ENCODE results near the gene PKP1.

- no peak for TF ChIP-seq POLR2A (IDR thresholded peaks at IDR 0.05; ENCODE audit: low read depth, low read length)
- TF ChIP-seq EZH2 (IDR thresholded peaks at IDR 0.05; ENCODE audit: borderline replicate concordance, low read depth, low read length, severe bottlenecking) = no peak
- no peak for TF ChIP-seq CTCF (IDR thresholded peaks at IDR 0.05; ENCODE audit: extremely low read depth in 1 of 2, insufficient read depth in 1 of 2, low read depth in 1 of 2, low read length in 2 of 2)
- no peak for TF ChIP-seq POLR2AphosphoS5 (IDR thresholded peaks at IDR 0.05; ENCODE audit: insufficient read depth, low read depth, low read length)
Observed at GRCh38 chr1:201260236-201260590, 23.1 kb upstream of the PKP1 start.
